IPS DF 6.9 (cell line): ENCODE results near the gene CADPS.

Experiments used
- DNase-seq: peaks from one replicate; pipeline ENCODE4 v3.0.0-alpha.2; 2013; ENCODE audit warnings: low read depth, low spot score
- H3K27ac ChIP-seq: one replicate; pipeline ENCODE4 v1.5.1; 2013; ENCODE audit warnings: low read length, control low read depth
- H3K27me3 ChIP-seq: 2 replicates; pipeline ENCODE4 v1.6.1; 2013; ENCODE audit warnings: mild to moderate bottlenecking, low read length; ENCODE audit not compliant: control insufficient read depth, insufficient read depth
- H3K36me3 ChIP-seq: 2 replicates; pipeline ENCODE4 v1.6.1; 2013; ENCODE audit warnings: low read length; ENCODE audit not compliant: control insufficient read depth, insufficient read depth
- H3K4me1 ChIP-seq: 2 replicates; pipeline ENCODE4 v1.6.1; 2013; ENCODE audit warnings: low read length; ENCODE audit not compliant: control insufficient read depth, insufficient read depth
- H3K4me3 ChIP-seq: 2 replicates; pipeline ENCODE4 v1.5.1; 2013; ENCODE audit warnings: mild to moderate bottlenecking, low read length
- H3K9me3 ChIP-seq: 2 replicates; pipeline ENCODE4 v1.6.1; 2013; ENCODE audit warnings: low read length, inconsistent platforms; ENCODE audit not compliant: control insufficient read depth, insufficient read depth
- WGBS: extraction: QIAGEN DNeasy Blood & Tissue Kit; methylation state at CpG from one replicate; pipeline ENCODE4 v1.1.7; 2013; ENCODE audit warnings: mixed read lengths, missing lambda C conversion rate; ENCODE audit not compliant: insufficient read length, insufficient coverage; 5-methylcytosine and 5-hydroxymethylcytosine counted together

Gene CADPS

DNA sequence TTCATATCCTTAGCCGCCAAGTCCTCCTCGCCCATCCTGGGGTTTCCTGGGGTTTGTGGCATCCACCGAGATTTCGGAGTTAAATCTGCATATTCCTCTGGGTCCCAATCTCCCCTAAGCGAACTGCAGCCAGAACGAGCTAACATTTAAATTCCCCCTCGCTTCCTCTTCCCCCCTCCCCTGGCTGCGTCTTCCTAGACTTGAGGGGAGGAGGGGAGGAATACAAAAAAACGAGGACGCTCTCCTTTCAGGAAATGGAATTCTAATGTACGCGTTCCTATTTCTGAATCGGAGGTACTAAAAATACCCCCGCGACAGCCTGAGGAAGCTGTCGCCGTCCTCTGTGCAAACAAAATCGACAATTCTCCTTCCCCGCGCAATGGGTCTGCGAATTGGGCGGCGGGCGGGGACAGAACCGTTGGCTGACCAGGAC, 507.4 kb downstream of the CADPS start:
- Histone ChIP-seq H3K27ac (no peak overlapping the region), H3K27me3 (peaks cover 73% of the 10 kb centered on the region), H3K9me3 (no peaks in the 10 kb centered on the region), H3K36me3 (no peaks in the 10 kb centered on the region), H3K4me3 (peak overlapping the region; percentile 0; the same call in 1 of the 2 replicates), H3K4me1 (peaks cover 10% of the 10 kb centered on the region)
- DNase-seq = no peak
- WGBS = no CpG with 5 or more reads among the region's 25 CpGs

- Histone ChIP-seq H3K4me1 (peaks cover 9% of the 10 kb centered on the region), H3K9me3 (no peaks in the 10 kb centered on the region), H3K27me3 (peaks cover 59% of the 10 kb centered on the region), H3K36me3 (no peaks in the 10 kb centered on the region), H3K27ac (no peak overlapping the region), H3K4me3 (no peak overlapping the region)
- DNase-seq = no peak
- WGBS = no CpG with 5 or more reads among the region's 4 CpGs
Measured at GRCh38 chr3:62366126-62366484, 509.1 kb downstream of the CADPS start.

GRCh38 chr3:62365391-62366125, 509.7 kb downstream of the CADPS start:
- H3K9me3 ChIP-seq = no peaks in the 10 kb centered on the region
- H3K27me3 ChIP-seq = peaks cover 53% of the 10 kb centered on the region
- no peaks in the 10 kb centered on the region for H3K36me3 ChIP-seq
- H3K4me3 ChIP-seq = no peak overlapping the region
- no peak for DNase-seq
- peaks cover 9% of the 10 kb centered on the region for H3K4me1 ChIP-seq
- WGBS = no CpG with 5 or more reads among the region's 16 CpGs
- H3K27ac ChIP-seq = no peak overlapping the region

GRCh38 chr3:62364191-62364590, 511.0 kb downstream of the CADPS start:
- no peaks in the 10 kb centered on the region for H3K9me3 ChIP-seq
- no peak overlapping the region for H3K27ac ChIP-seq
- peaks cover 3% of the 10 kb centered on the region for H3K4me1 ChIP-seq
- no peak for DNase-seq
- H3K36me3 ChIP-seq = no peaks in the 10 kb centered on the region
- peaks cover 42% of the 10 kb centered on the region for H3K27me3 ChIP-seq
- H3K4me3 ChIP-seq = no peak overlapping the region

DNA sequence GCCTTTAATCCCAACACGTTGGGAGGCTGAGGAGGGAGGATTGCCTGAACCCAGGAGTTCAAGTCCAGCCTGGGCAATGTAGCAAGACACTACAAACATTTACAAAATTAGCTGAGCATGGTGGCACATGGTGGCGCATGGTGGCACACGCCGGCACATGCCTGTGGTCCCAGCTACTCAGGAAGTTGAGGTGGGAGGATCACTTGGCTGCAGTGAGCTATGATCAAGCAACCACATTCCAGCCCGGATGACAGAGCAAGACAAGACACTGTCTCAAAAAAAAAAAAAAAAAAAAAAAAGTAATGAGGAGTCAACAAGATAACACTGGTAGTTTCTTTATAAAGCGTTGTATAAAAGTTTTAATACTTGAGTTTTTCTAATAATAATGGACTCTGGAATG, 511.9 kb downstream of the CADPS start:
- Histone ChIP-seq H3K27me3 (peaks cover 36% of the 10 kb centered on the region), H3K4me3 (no peak overlapping the region), H3K4me1 (peaks cover 3% of the 10 kb centered on the region), H3K27ac (no peak overlapping the region), H3K9me3 (no peaks in the 10 kb centered on the region), H3K36me3 (no peaks in the 10 kb centered on the region)
- no peak for DNase-seq
- WGBS = no CpG with 5 or more reads among the region's 6 CpGs

DNA sequence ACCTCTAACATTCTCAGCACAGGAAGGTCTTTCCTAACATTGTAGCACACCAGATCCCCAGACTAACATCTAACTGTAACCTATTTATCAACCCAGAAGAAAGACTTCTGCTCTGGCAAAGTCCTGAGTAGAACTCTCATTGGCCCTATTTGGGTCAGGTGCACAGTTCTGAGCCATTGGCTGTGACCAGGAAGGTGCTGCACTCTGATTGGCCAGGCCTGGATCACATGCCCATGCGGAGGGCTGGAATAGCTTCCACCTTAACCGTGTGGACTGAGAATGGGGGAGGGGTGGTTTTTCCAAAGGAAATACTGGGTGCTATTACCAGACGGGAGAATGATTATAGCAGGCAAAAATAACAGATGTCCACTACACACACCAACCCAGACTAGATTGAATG, 513.4 kb downstream of the CADPS start:
- Histone ChIP-seq H3K9me3 (no peaks in the 10 kb centered on the region), H3K27ac (no peak overlapping the region), H3K36me3 (no peaks in the 10 kb centered on the region), H3K4me1 (peaks cover 3% of the 10 kb centered on the region), H3K27me3 (peaks cover 22% of the 10 kb centered on the region), H3K4me3 (no peak overlapping the region)
- no CpG with 5 or more reads among the region's 3 CpGs for WGBS
- no peak for DNase-seq

- WGBS = no CpG with 5 or more reads among the region's 3 CpGs
- Histone ChIP-seq H3K4me3 (no peak overlapping the region), H3K36me3 (no peaks in the 10 kb centered on the region), H3K9me3 (no peaks in the 10 kb centered on the region), H3K4me1 (peaks cover 3% of the 10 kb centered on the region), H3K27ac (no peak overlapping the region), H3K27me3 (peaks cover 20% of the 10 kb centered on the region; the same call in 1 of the 2 replicates)
- no peak for DNase-seq
Measured at GRCh38 chr3:62361261-62361660, 514.0 kb downstream of the CADPS start.

- Histone ChIP-seq H3K27me3 (peaks cover 25% of the 10 kb centered on the region), H3K9me3 (no peaks in the 10 kb centered on the region), H3K4me1 (no peaks in the 10 kb centered on the region; the same call in 1 of the 2 replicates), H3K36me3 (no peaks in the 10 kb centered on the region), H3K4me3 (no peak overlapping the region), H3K27ac (no peak overlapping the region)
- no peak for DNase-seq
- no CpG with 5 or more reads among the region's 4 CpGs for WGBS
Measured at GRCh38 chr3:62359531-62359930, 515.7 kb downstream of the CADPS start.

DNA sequence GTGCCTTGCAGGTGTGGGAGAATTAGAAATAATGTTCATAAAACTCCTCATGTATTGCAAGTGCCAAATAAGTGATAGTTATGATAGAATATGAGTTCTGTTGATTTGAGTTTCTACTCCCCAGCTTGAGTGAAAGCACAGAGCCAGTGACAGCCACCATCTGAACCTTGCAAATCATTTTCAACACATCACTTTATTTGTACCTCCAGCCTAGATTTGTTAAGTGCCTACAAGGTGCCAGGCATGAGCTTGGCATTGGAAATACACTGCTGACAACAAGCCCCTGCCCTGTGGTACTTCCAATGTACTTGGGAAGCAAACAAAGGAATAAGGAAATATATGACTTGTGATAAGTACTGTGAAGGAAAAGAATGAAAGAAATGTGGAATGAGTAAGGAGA, 518.9 kb downstream of the CADPS start:
- H3K27ac ChIP-seq = no peak overlapping the region
- H3K27me3 ChIP-seq = peaks cover 20% of the 10 kb centered on the region

GRCh38 chr3:62355703-62356102, 519.5 kb downstream of the CADPS start:
- Histone ChIP-seq H3K27me3 (peaks cover 20% of the 10 kb centered on the region), H3K4me1 (no peaks in the 10 kb centered on the region), H3K4me3 (no peak overlapping the region), H3K27ac (no peak overlapping the region), H3K36me3 (no peaks in the 10 kb centered on the region), H3K9me3 (no peaks in the 10 kb centered on the region)
- no CpG with 5 or more reads among the region's 3 CpGs for WGBS
- no peak for DNase-seq

More for the DNA sequence above, 518.9 kb downstream of the CADPS start:
- no peak overlapping the region for H3K4me3 ChIP-seq
- no peaks in the 10 kb centered on the region for H3K9me3 ChIP-seq
- H3K36me3 ChIP-seq = no peaks in the 10 kb centered on the region
- DNase-seq = no peak
- no peaks in the 10 kb centered on the region for H3K4me1 ChIP-seq
